ENCODE measurements around the gene BTC.

The BTC gene, protein sequence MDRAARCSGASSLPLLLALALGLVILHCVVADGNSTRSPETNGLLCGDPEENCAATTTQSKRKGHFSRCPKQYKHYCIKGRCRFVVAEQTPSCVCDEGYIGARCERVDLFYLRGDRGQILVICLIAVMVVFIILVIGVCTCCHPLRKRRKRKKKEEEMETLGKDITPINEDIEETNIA

GRCh38 chr4:74794382-74795010 is at the start of gene BTC:
Gene BTC (minus strand): TSS chr4:74794523. CDS start chr4:74794325, 198 bp downstream.
- ChIA-PET POLR2A (no interaction called here), CTCF (no interaction called here)
- no peak for DNase-seq (ENCODE audit: extremely low spot score)
- no peak for TF ChIP-seq ZNF384 (IDR thresholded peaks at IDR 0.05)
- no peak for TF ChIP-seq TARDBP (IDR thresholded peaks at IDR 0.05)
- TF ChIP-seq CTBP1 (IDR thresholded peaks at IDR 0.05; ENCODE audit: borderline replicate concordance): no peak
- no peak for TF ChIP-seq HDGF (IDR thresholded peaks at IDR 0.05; ENCODE audit: borderline replicate concordance)
- TF ChIP-seq ARNT (IDR thresholded peaks at IDR 0.05): no peak
- TF ChIP-seq NFRKB (IDR thresholded peaks at IDR 0.05): no peak

DNA sequence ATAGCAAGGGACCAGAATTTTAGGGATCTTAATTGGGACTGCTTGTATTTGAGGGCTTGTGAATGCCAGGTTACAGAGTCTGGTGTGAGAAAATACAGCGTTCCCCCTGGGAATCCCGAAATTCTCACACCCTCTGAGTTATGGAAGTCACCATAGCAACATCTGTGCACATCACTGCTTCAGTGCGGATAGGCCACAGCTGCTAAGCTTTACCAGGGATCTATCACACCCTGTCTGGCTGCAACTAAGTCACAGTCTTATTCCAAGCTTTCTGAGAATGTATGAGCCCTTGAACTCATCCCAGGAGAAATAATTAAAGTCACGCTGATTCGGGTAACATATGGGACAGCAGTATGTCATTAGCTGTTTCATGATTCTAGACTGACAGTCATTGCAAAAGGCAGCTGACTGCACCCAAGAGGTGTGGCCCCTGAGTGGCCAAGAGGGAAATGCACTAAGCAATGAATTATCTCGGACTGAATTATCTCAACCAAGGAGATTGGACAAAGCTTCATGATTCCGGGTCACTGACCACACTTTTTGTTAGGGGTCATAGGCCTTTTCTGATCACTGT is 46.7 kb upstream of the BTC start:
- no peak for DNase-seq (ENCODE audit: extremely low spot score)
- CTCF ChIA-PET: no interaction called here
- TF ChIP-seq FOXA1 (IDR thresholded peaks at IDR 0.05): no peak
- no peak for TF ChIP-seq HDGF (IDR thresholded peaks at IDR 0.05; ENCODE audit: borderline replicate concordance)
- TF ChIP-seq SP1 (IDR thresholded peaks at IDR 0.05): no peak
- POLR2A ChIA-PET: no interaction called here

- no peak for DNase-seq (ENCODE audit: extremely low spot score)
- ChIA-PET CTCF (no interaction called here), POLR2A (no interaction called here)
- no peak for TF ChIP-seq FOXM1 (IDR thresholded peaks at IDR 0.05; ENCODE audit: borderline replicate concordance)
- no peak for TF ChIP-seq L3MBTL2 (conservative IDR thresholded peaks at IDR 0.05)
- no peak for TF ChIP-seq TARDBP (IDR thresholded peaks at IDR 0.05)
- no peak for TF ChIP-seq SP1 (IDR thresholded peaks at IDR 0.05)
- no peak for TF ChIP-seq SUZ12 (IDR thresholded peaks at IDR 0.05)
- TF ChIP-seq CTBP1 (IDR thresholded peaks at IDR 0.05; ENCODE audit: borderline replicate concordance): no peak
- no peak for TF ChIP-seq FOXK2 (IDR thresholded peaks at IDR 0.05)
- no peak for TF ChIP-seq ELF4 (IDR thresholded peaks at IDR 0.05)
- no peak for TF ChIP-seq ZNF384 (IDR thresholded peaks at IDR 0.05)
- no peak for TF ChIP-seq LEF1 (IDR thresholded peaks at IDR 0.05; ENCODE audit: borderline replicate concordance)
- TF ChIP-seq FOXA1 (IDR thresholded peaks at IDR 0.05): no peak
- TF ChIP-seq BHLHE40 (IDR thresholded peaks at IDR 0.05; ENCODE audit: borderline replicate concordance): no peak
- no peak for TF ChIP-seq HDGF (IDR thresholded peaks at IDR 0.05; ENCODE audit: borderline replicate concordance)
These were observed 44.5 kb upstream of the BTC start for GRCh38 chr4:74838746-74839370.

DNA sequence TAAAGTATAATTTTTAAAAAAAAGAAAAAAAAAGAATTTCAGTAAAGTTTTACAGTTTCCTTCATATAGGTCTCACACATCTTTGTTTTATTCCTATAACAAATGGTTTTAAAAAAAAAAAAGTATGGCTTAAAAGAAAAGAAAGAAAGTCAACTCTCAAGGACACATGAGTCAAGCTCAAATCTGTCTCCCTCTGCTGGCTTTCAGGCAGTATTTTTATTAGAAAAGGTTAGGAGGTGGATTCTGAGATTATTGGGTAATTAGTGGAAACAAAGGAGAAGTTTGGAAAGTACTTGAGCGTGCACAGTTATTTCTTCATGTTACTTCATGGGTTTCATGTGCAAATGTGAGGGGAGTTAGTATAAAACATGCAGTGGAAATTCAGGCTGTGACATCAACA is 36.6 kb upstream of the BTC start:
- POLR2A ChIA-PET: no interaction called here
- no peak for TF ChIP-seq ARNT (IDR thresholded peaks at IDR 0.05)
- no peak for TF ChIP-seq L3MBTL2 (conservative IDR thresholded peaks at IDR 0.05)
- TF ChIP-seq FOXA1 (IDR thresholded peaks at IDR 0.05): no peak
- no peak for TF ChIP-seq FOXK2 (IDR thresholded peaks at IDR 0.05)
- TF ChIP-seq TARDBP (IDR thresholded peaks at IDR 0.05): no peak
- TF ChIP-seq CTBP1 (IDR thresholded peaks at IDR 0.05; ENCODE audit: borderline replicate concordance): no peak
- TF ChIP-seq SUZ12 (IDR thresholded peaks at IDR 0.05): no peak
- no peak for TF ChIP-seq ELF4 (IDR thresholded peaks at IDR 0.05)
- CTCF ChIA-PET: no interaction called here
- no peak for DNase-seq (ENCODE audit: extremely low spot score)

- no peak for DNase-seq (ENCODE audit: extremely low spot score)
- ChIA-PET POLR2A (no interaction called here), CTCF (no interaction called here)
- TF ChIP-seq HDGF (IDR thresholded peaks at IDR 0.05; ENCODE audit: borderline replicate concordance) (no peak), CTBP1 (IDR thresholded peaks at IDR 0.05; ENCODE audit: borderline replicate concordance) (no peak), L3MBTL2 (conservative IDR thresholded peaks at IDR 0.05) (no peak), SUZ12 (IDR thresholded peaks at IDR 0.05) (no peak), BHLHE40 (IDR thresholded peaks at IDR 0.05; ENCODE audit: borderline replicate concordance) (no peak), FOXK2 (IDR thresholded peaks at IDR 0.05) (no peak), FOXM1 (IDR thresholded peaks at IDR 0.05; ENCODE audit: borderline replicate concordance) (no peak), NFRKB (IDR thresholded peaks at IDR 0.05) (no peak), PKNOX1 (IDR thresholded peaks at IDR 0.05) (no peak), LEF1 (IDR thresholded peaks at IDR 0.05; ENCODE audit: borderline replicate concordance) (no peak), ZNF384 (IDR thresholded peaks at IDR 0.05) (no peak), FOXA1 (IDR thresholded peaks at IDR 0.05) (no peak), SP1 (IDR thresholded peaks at IDR 0.05) (no peak), ELF4 (IDR thresholded peaks at IDR 0.05) (no peak), ARNT (IDR thresholded peaks at IDR 0.05) (no peak)
These were observed 28.9 kb upstream of the BTC start for GRCh38 chr4:74823194-74823593.

GRCh38 chr4:74822603-74823002 is 28.3 kb upstream of the BTC start:
- DNase-seq (ENCODE audit: extremely low spot score): no peak
- TF ChIP-seq NFRKB (IDR thresholded peaks at IDR 0.05) (no peak), FOXA1 (IDR thresholded peaks at IDR 0.05) (no peak), SP1 (IDR thresholded peaks at IDR 0.05) (no peak), LEF1 (IDR thresholded peaks at IDR 0.05; ENCODE audit: borderline replicate concordance) (no peak), SUZ12 (IDR thresholded peaks at IDR 0.05) (no peak), HDGF (IDR thresholded peaks at IDR 0.05; ENCODE audit: borderline replicate concordance) (no peak), FOXK2 (IDR thresholded peaks at IDR 0.05) (no peak), ELF4 (IDR thresholded peaks at IDR 0.05) (no peak), FOXM1 (IDR thresholded peaks at IDR 0.05; ENCODE audit: borderline replicate concordance) (no peak), L3MBTL2 (conservative IDR thresholded peaks at IDR 0.05) (no peak), ARNT (IDR thresholded peaks at IDR 0.05) (no peak), TARDBP (IDR thresholded peaks at IDR 0.05) (no peak)
- ChIA-PET CTCF (no interaction called here), POLR2A (no interaction called here)

DNA sequence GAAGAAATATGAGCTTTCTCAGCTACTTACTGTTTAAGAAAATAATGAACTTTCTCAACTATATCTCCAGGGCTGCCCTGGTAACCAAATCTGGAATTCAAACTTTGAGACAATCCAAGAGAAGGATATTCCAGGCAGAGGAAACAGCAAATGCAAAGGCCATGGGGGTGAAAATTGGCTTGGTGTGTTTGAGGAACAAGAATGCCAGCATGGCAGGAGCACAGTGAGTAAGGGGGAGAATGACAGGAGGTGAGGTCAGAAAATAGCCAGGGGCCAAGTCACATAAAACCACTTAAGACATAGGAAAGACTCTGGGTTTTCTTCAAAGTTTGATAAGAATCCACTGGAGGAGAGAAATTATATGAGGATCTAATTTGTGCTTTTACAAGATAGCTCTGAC is 27.2 kb upstream of the BTC start:
- TF ChIP-seq ZNF384 (IDR thresholded peaks at IDR 0.05) (no peak), L3MBTL2 (conservative IDR thresholded peaks at IDR 0.05) (no peak), CTBP1 (IDR thresholded peaks at IDR 0.05; ENCODE audit: borderline replicate concordance) (no peak), TARDBP (IDR thresholded peaks at IDR 0.05) (no peak), NFRKB (IDR thresholded peaks at IDR 0.05) (no peak), FOXM1 (IDR thresholded peaks at IDR 0.05; ENCODE audit: borderline replicate concordance) (no peak), SUZ12 (IDR thresholded peaks at IDR 0.05) (no peak), HDGF (IDR thresholded peaks at IDR 0.05; ENCODE audit: borderline replicate concordance) (no peak), SP1 (IDR thresholded peaks at IDR 0.05) (no peak), ELF4 (IDR thresholded peaks at IDR 0.05) (no peak), LEF1 (IDR thresholded peaks at IDR 0.05; ENCODE audit: borderline replicate concordance) (no peak), ARNT (IDR thresholded peaks at IDR 0.05) (no peak), FOXA1 (IDR thresholded peaks at IDR 0.05) (no peak), PKNOX1 (IDR thresholded peaks at IDR 0.05) (no peak)
- ChIA-PET POLR2A (no interaction called here), CTCF (no interaction called here)
- DNase-seq (ENCODE audit: extremely low spot score): no peak

Data from HEK293T (cell line).